ENCODE results near the gene CES1.

Gene CES1

DNA sequence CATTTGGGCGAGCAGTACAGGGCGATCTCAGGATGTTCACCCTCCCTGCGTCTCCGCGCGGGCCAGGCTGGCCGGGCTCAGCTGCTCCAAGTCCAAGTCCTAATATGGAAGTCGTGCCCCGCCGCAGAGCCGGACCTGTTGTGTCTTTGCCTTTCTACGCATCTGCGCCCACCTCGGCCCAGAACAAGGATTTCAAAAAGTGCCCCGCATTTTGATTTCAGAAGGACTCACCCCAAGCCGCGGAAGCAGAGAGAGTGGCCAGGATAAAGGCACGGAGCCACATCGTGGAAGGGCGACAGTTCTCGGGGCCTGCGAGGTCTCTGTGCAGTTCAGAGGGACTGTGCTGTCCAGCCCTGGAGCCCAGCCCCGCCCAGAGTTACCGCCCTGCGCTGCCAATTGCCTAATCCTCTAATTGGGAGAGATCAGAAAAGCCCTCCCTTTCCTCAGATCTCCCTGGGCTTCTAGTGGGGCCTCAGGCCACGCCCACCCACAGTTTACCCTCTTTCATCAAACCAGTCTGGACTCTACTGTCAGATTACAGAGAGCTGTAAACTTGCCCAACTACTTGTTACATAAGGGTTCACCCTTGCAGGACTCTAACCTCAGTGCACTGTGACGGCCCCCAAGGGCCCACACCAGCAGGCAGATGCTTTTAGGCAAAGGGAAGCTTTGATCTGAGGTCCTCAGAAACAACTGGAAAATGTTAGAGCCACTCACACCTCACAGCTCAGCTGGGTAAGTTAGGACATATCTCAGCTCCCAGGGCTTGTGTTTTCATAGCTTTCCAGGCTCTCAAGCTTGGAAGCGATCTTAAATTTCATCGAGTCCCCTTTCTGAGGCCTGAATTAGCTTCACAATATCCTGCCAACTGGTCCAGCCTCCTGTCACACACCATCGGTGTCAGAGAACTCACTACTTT lies at the start of gene CES1:
CES1 (minus strand) TSS at position 324 of the 919 bp plus-strand sequence; CDS start at position 283, 41 bp downstream.
- TF ChIP-seq RAD21 (IDR thresholded peaks at IDR 0.05; ENCODE audit: low read depth) = no peak
- TF ChIP-seq ZBTB7A (IDR thresholded peaks at IDR 0.05; ENCODE audit: low read depth) = no peak
- TF ChIP-seq CREB1 (IDR thresholded peaks at IDR 0.05; ENCODE audit: low read depth) = no peak
- no peak for TF ChIP-seq YY1 (IDR thresholded peaks at IDR 0.05; ENCODE audit: low read depth)
- no peak for TF ChIP-seq REST (IDR thresholded peaks at IDR 0.05; ENCODE audit: low read depth)
- TF ChIP-seq, protein P1, sequence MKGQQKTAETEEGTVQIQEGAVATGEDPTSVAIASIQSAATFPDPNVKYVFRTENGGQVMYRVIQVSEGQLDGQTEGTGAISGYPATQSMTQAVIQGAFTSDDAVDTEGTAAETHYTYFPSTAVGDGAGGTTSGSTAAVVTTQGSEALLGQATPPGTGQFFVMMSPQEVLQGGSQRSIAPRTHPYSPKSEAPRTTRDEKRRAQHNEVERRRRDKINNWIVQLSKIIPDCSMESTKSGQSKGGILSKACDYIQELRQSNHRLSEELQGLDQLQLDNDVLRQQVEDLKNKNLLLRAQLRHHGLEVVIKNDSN (IDR thresholded peaks at IDR 0.05) = no peak
- no peak for TF ChIP-seq TEAD4 (IDR thresholded peaks at IDR 0.05)
- no peak for TF ChIP-seq EP300 (IDR thresholded peaks at IDR 0.05; ENCODE audit: borderline replicate concordance)
- no peak for TF ChIP-seq MAX (IDR thresholded peaks at IDR 0.05)
- no peak for TF ChIP-seq NFIC (IDR thresholded peaks at IDR 0.05)
- no peak for TF ChIP-seq FOXM1 (IDR thresholded peaks at IDR 0.05; ENCODE audit: borderline replicate concordance, low read depth)
- no peak for TF ChIP-seq TAF1 (IDR thresholded peaks at IDR 0.05; ENCODE audit: low read depth)
- no peak for TF ChIP-seq EGR1 (IDR thresholded peaks at IDR 0.05)

DNA sequence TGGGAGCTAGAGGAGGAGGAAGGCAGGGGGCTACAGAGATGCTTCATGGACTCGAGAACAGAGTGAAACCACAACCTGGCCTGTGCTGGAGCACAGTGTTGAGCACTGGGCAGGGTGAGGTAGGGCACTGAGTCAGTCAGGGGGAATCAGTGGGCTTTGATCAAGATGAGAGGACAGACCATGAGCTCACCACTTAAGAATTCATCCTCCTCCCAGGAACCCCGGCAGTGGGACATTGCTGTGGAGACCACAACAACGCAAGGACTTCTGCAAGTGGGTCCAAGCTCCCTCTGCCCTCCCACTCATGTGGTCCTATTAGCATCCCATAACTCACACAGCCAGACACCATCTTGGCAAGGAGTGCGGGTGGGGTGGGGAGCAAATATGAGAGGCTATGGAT lies 44.0 kb upstream of the CES1 start:
- TF ChIP-seq ZBTB7A (IDR thresholded peaks at IDR 0.05; ENCODE audit: low read depth) = no peak
- no peak for TF ChIP-seq REST (IDR thresholded peaks at IDR 0.05; ENCODE audit: low read depth)
- TF ChIP-seq NFIC (IDR thresholded peaks at IDR 0.05) = no peak
- no peak for TF ChIP-seq CREB1 (IDR thresholded peaks at IDR 0.05; ENCODE audit: low read depth)
- no peak for TF ChIP-seq CEBPB (IDR thresholded peaks at IDR 0.05)
- no peak for TF ChIP-seq TEAD4 (IDR thresholded peaks at IDR 0.05)
- no peak for TF ChIP-seq FOXM1 (IDR thresholded peaks at IDR 0.05; ENCODE audit: borderline replicate concordance, low read depth)
- no peak for TF ChIP-seq EP300 (IDR thresholded peaks at IDR 0.05; ENCODE audit: borderline replicate concordance)
- TF ChIP-seq, protein P1 (IDR thresholded peaks at IDR 0.05) = no peak
- no peak for TF ChIP-seq EGR1 (IDR thresholded peaks at IDR 0.05)
- no peak for TF ChIP-seq TCF12 (IDR thresholded peaks at IDR 0.05; ENCODE audit: low read depth)
- TF ChIP-seq MAX (IDR thresholded peaks at IDR 0.05) = no peak
- no peak for TF ChIP-seq RAD21 (IDR thresholded peaks at IDR 0.05; ENCODE audit: low read depth)

- TF ChIP-seq ZBTB7A (IDR thresholded peaks at IDR 0.05; ENCODE audit: low read depth) (no peak), REST (IDR thresholded peaks at IDR 0.05; ENCODE audit: low read depth) (no peak), YY1 (IDR thresholded peaks at IDR 0.05; ENCODE audit: low read depth) (no peak), CEBPB (IDR thresholded peaks at IDR 0.05) (no peak), EP300 (IDR thresholded peaks at IDR 0.05; ENCODE audit: borderline replicate concordance) (no peak), TCF12 (IDR thresholded peaks at IDR 0.05; ENCODE audit: low read depth) (no peak), MAX (IDR thresholded peaks at IDR 0.05) (no peak), TAF1 (IDR thresholded peaks at IDR 0.05; ENCODE audit: low read depth) (no peak), TEAD4 (IDR thresholded peaks at IDR 0.05) (no peak), FOXM1 (IDR thresholded peaks at IDR 0.05; ENCODE audit: borderline replicate concordance, low read depth) (no peak), RAD21 (IDR thresholded peaks at IDR 0.05; ENCODE audit: low read depth) (no peak), CREB1 (IDR thresholded peaks at IDR 0.05; ENCODE audit: low read depth) (no peak), NFIC (IDR thresholded peaks at IDR 0.05) (no peak), EGR1 (IDR thresholded peaks at IDR 0.05) (no peak)
- TF ChIP-seq, protein P1 (IDR thresholded peaks at IDR 0.05) = no peak
Measured at GRCh38 chr16:55875273-55875672, 42.4 kb upstream of the CES1 start, which contains the start of gene CES5A. CES5A (minus strand) TSS chr16:55875373; CDS start chr16:55875221, 152 bp downstream.

All from Ishikawa (cell line).